ENCODE data around the gene PDE4D.
"Not testable (repeated sequence)": the region's sequence is repeated elsewhere in the genome, so short reads cannot be mapped to it uniquely, and the experiment has no call there.

PDE4D gene

GRCh38 chr5:59673438-59674058 is 220.0 kb downstream of the PDE4D start:
- H3K9ac ChIP-seq (ENCODE audit: insufficient read length, low read depth), result no peak overlapping the region
- H3K36me3 ChIP-seq (ENCODE audit: insufficient read depth, insufficient read length, low read length), result no peaks in the 10 kb centered on the region
- H3K4me1 ChIP-seq (ENCODE audit: insufficient read depth, insufficient read length), result no peaks in the 10 kb centered on the region
- TF ChIP-seq SUZ12 (IDR thresholded peaks at IDR 0.05; ENCODE audit: extremely low read depth, insufficient read depth, insufficient read length) (no peak), ZNF274 (IDR thresholded peaks at IDR 0.05; ENCODE audit: low read depth, low read length) (no peak), YY1 (IDR thresholded peaks at IDR 0.05; ENCODE audit: insufficient read depth, insufficient read length) (no peak)
- no peaks in the 10 kb centered on the region for H3K9me3 ChIP-seq (ENCODE audit: insufficient read depth, low read length)
- no peaks in the 10 kb centered on the region for H3K27me3 ChIP-seq (ENCODE audit: insufficient read depth, insufficient read length)
- peak; percentile 11 for DNase-seq (ENCODE audit: low read depth, low spot score)
- no peak overlapping the region for H3K4me3 ChIP-seq (ENCODE audit: insufficient read length, low read depth)

GRCh38 chr5:59666440-59667068 is 227.0 kb downstream of the PDE4D start:
- H3K4me3 ChIP-seq (ENCODE audit: insufficient read length, low read depth), result no peak overlapping the region
- H3K9ac ChIP-seq (ENCODE audit: insufficient read length, low read depth), result no peak overlapping the region
- H3K4me1 ChIP-seq (ENCODE audit: insufficient read depth, insufficient read length), result no peaks in the 10 kb centered on the region
- no peaks in the 10 kb centered on the region for H3K36me3 ChIP-seq (ENCODE audit: insufficient read depth, insufficient read length, low read length)
- no peak for DNase-seq (ENCODE audit: low read depth, low spot score)
- H3K27me3 ChIP-seq (ENCODE audit: insufficient read depth, insufficient read length), result no peaks in the 10 kb centered on the region
- no peaks in the 10 kb centered on the region for H3K9me3 ChIP-seq (ENCODE audit: insufficient read depth, low read length)
- TF ChIP-seq YY1 (IDR thresholded peaks at IDR 0.05; ENCODE audit: insufficient read depth, insufficient read length), result no peak
- TF ChIP-seq ZNF274 (IDR thresholded peaks at IDR 0.05; ENCODE audit: low read depth, low read length), result no peak
- TF ChIP-seq SUZ12 (IDR thresholded peaks at IDR 0.05; ENCODE audit: extremely low read depth, insufficient read depth, insufficient read length), result no peak

GRCh38 chr5:59665832-59666203 is 227.7 kb downstream of the PDE4D start:
- H3K36me3 ChIP-seq (ENCODE audit: insufficient read depth, insufficient read length, low read length), result not testable (repeated sequence)

GRCh38 chr5:59665086-59665831 is 228.3 kb downstream of the PDE4D start:
- TF ChIP-seq ZNF274 (IDR thresholded peaks at IDR 0.05; ENCODE audit: low read depth, low read length) (no peak), YY1 (IDR thresholded peaks at IDR 0.05; ENCODE audit: insufficient read depth, insufficient read length) (no peak), SUZ12 (IDR thresholded peaks at IDR 0.05; ENCODE audit: extremely low read depth, insufficient read depth, insufficient read length) (no peak)
- Histone ChIP-seq H3K27me3 (ENCODE audit: insufficient read depth, insufficient read length) (no peaks in the 10 kb centered on the region), H3K4me3 (ENCODE audit: insufficient read length, low read depth) (no peak overlapping the region), H3K9ac (ENCODE audit: insufficient read length, low read depth) (no peak overlapping the region), H3K9me3 (ENCODE audit: insufficient read depth, low read length) (no peaks in the 10 kb centered on the region), H3K4me1 (ENCODE audit: insufficient read depth, insufficient read length) (no peaks in the 10 kb centered on the region), H3K36me3 (ENCODE audit: insufficient read depth, insufficient read length, low read length) (no peaks in the 10 kb centered on the region)
- no peak for DNase-seq (ENCODE audit: low read depth, low spot score)

More at GRCh38 chr5:59665832-59666203, 227.7 kb downstream of the PDE4D start:
- not testable (repeated sequence) for H3K9me3 ChIP-seq (ENCODE audit: insufficient read depth, low read length); H3K4me1 ChIP-seq (ENCODE audit: insufficient read depth, insufficient read length); DNase-seq (ENCODE audit: low read depth, low spot score); H3K27me3 ChIP-seq (ENCODE audit: insufficient read depth, insufficient read length); H3K4me3 ChIP-seq (ENCODE audit: insufficient read length, low read depth); H3K9ac ChIP-seq (ENCODE audit: insufficient read length, low read depth)

- H3K4me3 ChIP-seq (ENCODE audit: insufficient read length, low read depth), result no peak overlapping the region
- H3K9ac ChIP-seq (ENCODE audit: insufficient read length, low read depth), result no peak overlapping the region
- no peak for DNase-seq (ENCODE audit: low read depth, low spot score)
- no peaks in the 10 kb centered on the region for H3K27me3 ChIP-seq (ENCODE audit: insufficient read depth, insufficient read length)
- H3K36me3 ChIP-seq (ENCODE audit: insufficient read depth, insufficient read length, low read length), result no peaks in the 10 kb centered on the region
- H3K9me3 ChIP-seq (ENCODE audit: insufficient read depth, low read length), result no peaks in the 10 kb centered on the region
- TF ChIP-seq YY1 (IDR thresholded peaks at IDR 0.05; ENCODE audit: insufficient read depth, insufficient read length) (no peak), ZNF274 (IDR thresholded peaks at IDR 0.05; ENCODE audit: low read depth, low read length) (no peak), SUZ12 (IDR thresholded peaks at IDR 0.05; ENCODE audit: extremely low read depth, insufficient read depth, insufficient read length) (no peak)
- no peaks in the 10 kb centered on the region for H3K4me1 ChIP-seq (ENCODE audit: insufficient read depth, insufficient read length)
Measured at GRCh38 chr5:59661954-59662615, 231.4 kb downstream of the PDE4D start.

- no peak for DNase-seq (ENCODE audit: low read depth, low spot score)
- Histone ChIP-seq H3K27me3 (ENCODE audit: insufficient read depth, insufficient read length) (no peaks in the 10 kb centered on the region), H3K4me1 (ENCODE audit: insufficient read depth, insufficient read length) (no peaks in the 10 kb centered on the region), H3K36me3 (ENCODE audit: insufficient read depth, insufficient read length, low read length) (no peaks in the 10 kb centered on the region), H3K4me3 (ENCODE audit: insufficient read length, low read depth) (no peak overlapping the region), H3K9me3 (ENCODE audit: insufficient read depth, low read length) (no peaks in the 10 kb centered on the region), H3K9ac (ENCODE audit: insufficient read length, low read depth) (no peak overlapping the region)
- TF ChIP-seq YY1 (IDR thresholded peaks at IDR 0.05; ENCODE audit: insufficient read depth, insufficient read length) (no peak), SUZ12 (IDR thresholded peaks at IDR 0.05; ENCODE audit: extremely low read depth, insufficient read depth, insufficient read length) (no peak), ZNF274 (IDR thresholded peaks at IDR 0.05; ENCODE audit: low read depth, low read length) (no peak)
Measured at GRCh38 chr5:59661311-59661710, 232.2 kb downstream of the PDE4D start.

GRCh38 chr5:59660737-59661136 is 232.8 kb downstream of the PDE4D start:
- H3K9ac ChIP-seq (ENCODE audit: insufficient read length, low read depth), result no peak overlapping the region
- no peaks in the 10 kb centered on the region for H3K27me3 ChIP-seq (ENCODE audit: insufficient read depth, insufficient read length)
- H3K4me3 ChIP-seq (ENCODE audit: insufficient read length, low read depth), result no peak overlapping the region
- no peak for DNase-seq (ENCODE audit: low read depth, low spot score)
- no peaks in the 10 kb centered on the region for H3K36me3 ChIP-seq (ENCODE audit: insufficient read depth, insufficient read length, low read length)
- H3K4me1 ChIP-seq (ENCODE audit: insufficient read depth, insufficient read length), result no peaks in the 10 kb centered on the region
- TF ChIP-seq SUZ12 (IDR thresholded peaks at IDR 0.05; ENCODE audit: extremely low read depth, insufficient read depth, insufficient read length) (no peak), ZNF274 (IDR thresholded peaks at IDR 0.05; ENCODE audit: low read depth, low read length) (no peak), YY1 (IDR thresholded peaks at IDR 0.05; ENCODE audit: insufficient read depth, insufficient read length) (no peak)
- no peaks in the 10 kb centered on the region for H3K9me3 ChIP-seq (ENCODE audit: insufficient read depth, low read length)

All from NT2/D1 (cell line).